ENCODE measurements around the gene OCLN.

DNA sequence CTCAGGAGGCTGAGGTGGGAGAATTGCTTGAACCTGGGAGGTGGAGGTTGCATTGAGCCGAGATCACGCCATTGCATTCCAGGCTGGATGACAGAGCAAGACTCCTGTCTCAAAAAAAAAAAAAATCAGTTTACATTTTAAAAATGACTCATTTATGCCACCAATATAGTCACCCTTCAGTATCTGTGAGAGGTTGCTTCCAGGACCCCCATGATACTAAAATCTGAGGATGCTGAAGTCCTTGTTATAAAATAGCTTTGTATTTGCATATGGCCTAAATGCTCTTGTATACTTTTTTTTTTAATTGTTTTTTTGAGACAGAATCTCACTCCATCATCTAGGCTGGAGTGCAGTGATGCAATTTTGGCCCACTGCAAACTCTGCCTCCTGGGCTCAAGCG lies 5.8 kb downstream of the OCLN start:
- TF ChIP-seq, protein P1, sequence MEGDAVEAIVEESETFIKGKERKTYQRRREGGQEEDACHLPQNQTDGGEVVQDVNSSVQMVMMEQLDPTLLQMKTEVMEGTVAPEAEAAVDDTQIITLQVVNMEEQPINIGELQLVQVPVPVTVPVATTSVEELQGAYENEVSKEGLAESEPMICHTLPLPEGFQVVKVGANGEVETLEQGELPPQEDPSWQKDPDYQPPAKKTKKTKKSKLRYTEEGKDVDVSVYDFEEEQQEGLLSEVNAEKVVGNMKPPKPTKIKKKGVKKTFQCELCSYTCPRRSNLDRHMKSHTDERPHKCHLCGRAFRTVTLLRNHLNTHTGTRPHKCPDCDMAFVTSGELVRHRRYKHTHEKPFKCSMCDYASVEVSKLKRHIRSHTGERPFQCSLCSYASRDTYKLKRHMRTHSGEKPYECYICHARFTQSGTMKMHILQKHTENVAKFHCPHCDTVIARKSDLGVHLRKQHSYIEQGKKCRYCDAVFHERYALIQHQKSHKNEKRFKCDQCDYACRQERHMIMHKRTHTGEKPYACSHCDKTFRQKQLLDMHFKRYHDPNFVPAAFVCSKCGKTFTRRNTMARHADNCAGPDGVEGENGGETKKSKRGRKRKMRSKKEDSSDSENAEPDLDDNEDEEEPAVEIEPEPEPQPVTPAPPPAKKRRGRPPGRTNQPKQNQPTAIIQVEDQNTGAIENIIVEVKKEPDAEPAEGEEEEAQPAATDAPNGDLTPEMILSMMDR (conservative IDR thresholded peaks at IDR 0.05): no peak
- no peak for TF ChIP-seq ZFX (IDR thresholded peaks at IDR 0.05)
